Endothelial cell of umbilical vein (primary cell): Measurements from ENCODE around the gene VAC14.

Source experiments
- CTCF ChIP-seq, 2 donors: IDR thresholded peaks; 1 replicate in 1 of 2; 2 replicates in 1 of 2; pipeline ENCODE4 v1.5.1; 2011; ENCODE audit warnings: low read length in 2 of 2, mild to moderate bottlenecking in 2 of 2, moderate library complexity in 2 of 2, control low read depth in 1 of 2, inconsistent platforms in 1 of 2, low read depth in 1 of 2; ENCODE audit not compliant: insufficient read depth in 1 of 2; ENCODE audit errors: extremely low read depth in 1 of 2
- EZH2 ChIP-seq: IDR thresholded peaks from 2 replicates; pipeline ENCODE4 v1.6.1; 2012; ENCODE audit warnings: borderline replicate concordance, low read depth, mild to moderate bottlenecking, moderate library complexity, low read length, inconsistent platforms; ENCODE audit not compliant: severe bottlenecking
- FOS ChIP-seq: IDR thresholded peaks from 2 replicates; pipeline ENCODE4 v1.6.1; 2011; ENCODE audit warnings: mild to moderate bottlenecking, low read length, moderate library complexity, borderline replicate concordance; ENCODE audit not compliant: insufficient read depth
- MAX ChIP-seq: IDR thresholded peaks from 2 replicates; pipeline ENCODE4 v1.6.1; 2011; ENCODE audit not compliant: insufficient read depth, insufficient read length
- POLR2A ChIP-seq: IDR thresholded peaks from 2 replicates; pipeline ENCODE4 v1.6.1; 2012; ENCODE audit warnings: low read depth, mild to moderate bottlenecking, control low read depth, low read length
- POLR2AphosphoS5 ChIP-seq: IDR thresholded peaks from 2 replicates; pipeline ENCODE4 v1.6.1; 2012; ENCODE audit warnings: low read depth, mild to moderate bottlenecking, control low read depth, low read length, moderate library complexity; ENCODE audit not compliant: insufficient read depth

GRCh38 chr16:70700101-70701020 is 100.6 kb downstream of the VAC14 start:
- no peak for TF ChIP-seq FOS
- no peak for TF ChIP-seq CTCF (IDR thresholded peaks at IDR 0.05; ENCODE audit: extremely low read depth in 1 of 2, insufficient read depth in 1 of 2, low read depth in 1 of 2, low read length in 2 of 2)
- TF ChIP-seq POLR2AphosphoS5, result no peak
- no peak for TF ChIP-seq POLR2A
- no peak for TF ChIP-seq MAX
- TF ChIP-seq EZH2, result no peak
